Hepatocyte (in vitro differentiated cells): ENCODE data around the gene AVPR1B.

ENCODE experiments used
- EZH2 ChIP-seq: fragments of 200-600 bp; sonication (generic); IDR thresholded peaks from 2 replicates; pipeline ENCODE4 v1.6.1; 2016; ENCODE audit warnings: antibody characterized with exemption, mild to moderate bottlenecking, borderline replicate concordance
- TF ChIP-seq, protein P1 (sequence below): fragments of 200-600 bp; sonication (generic); IDR thresholded peaks from 2 replicates; pipeline ENCODE4 v1.5.1; 2016; ENCODE audit warnings: antibody characterized with exemption, mild to moderate bottlenecking; ENCODE audit not compliant: poor library complexity

DNA sequence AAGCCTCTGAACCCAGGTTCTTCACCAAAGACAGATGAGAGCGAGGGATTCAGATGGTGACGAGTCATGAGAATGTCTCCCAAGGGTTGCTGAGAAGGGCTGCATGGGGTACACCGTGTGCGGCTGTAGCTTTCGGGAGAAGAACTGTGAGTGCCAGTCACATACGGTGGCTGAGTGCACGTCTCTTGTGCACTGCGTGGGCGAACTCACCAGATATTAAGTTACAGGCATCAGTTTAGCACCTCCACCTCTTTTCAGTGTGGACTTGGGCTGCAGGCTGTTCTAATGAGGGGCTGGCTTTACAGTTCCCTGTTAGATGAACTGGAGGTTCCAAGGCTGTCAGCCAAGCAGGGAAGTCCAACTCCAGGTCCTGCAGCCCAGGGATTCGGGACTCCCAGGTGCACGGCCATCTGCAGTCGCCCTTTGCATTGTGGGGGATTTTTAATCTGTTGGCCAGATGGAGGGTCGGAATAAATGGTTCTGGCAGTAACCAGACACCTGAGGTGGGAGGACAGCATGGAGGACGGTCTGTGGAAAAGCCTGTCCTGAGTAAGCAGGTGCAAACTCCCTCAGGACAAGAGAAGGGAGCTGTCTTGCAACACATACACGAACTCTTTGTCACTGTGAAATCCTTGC, 26.5 kb upstream of the AVPR1B start:
- TF ChIP-seq, protein P1, sequence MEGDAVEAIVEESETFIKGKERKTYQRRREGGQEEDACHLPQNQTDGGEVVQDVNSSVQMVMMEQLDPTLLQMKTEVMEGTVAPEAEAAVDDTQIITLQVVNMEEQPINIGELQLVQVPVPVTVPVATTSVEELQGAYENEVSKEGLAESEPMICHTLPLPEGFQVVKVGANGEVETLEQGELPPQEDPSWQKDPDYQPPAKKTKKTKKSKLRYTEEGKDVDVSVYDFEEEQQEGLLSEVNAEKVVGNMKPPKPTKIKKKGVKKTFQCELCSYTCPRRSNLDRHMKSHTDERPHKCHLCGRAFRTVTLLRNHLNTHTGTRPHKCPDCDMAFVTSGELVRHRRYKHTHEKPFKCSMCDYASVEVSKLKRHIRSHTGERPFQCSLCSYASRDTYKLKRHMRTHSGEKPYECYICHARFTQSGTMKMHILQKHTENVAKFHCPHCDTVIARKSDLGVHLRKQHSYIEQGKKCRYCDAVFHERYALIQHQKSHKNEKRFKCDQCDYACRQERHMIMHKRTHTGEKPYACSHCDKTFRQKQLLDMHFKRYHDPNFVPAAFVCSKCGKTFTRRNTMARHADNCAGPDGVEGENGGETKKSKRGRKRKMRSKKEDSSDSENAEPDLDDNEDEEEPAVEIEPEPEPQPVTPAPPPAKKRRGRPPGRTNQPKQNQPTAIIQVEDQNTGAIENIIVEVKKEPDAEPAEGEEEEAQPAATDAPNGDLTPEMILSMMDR = no peak
- no peak for TF ChIP-seq EZH2
